Stimulated activated naive CD4-positive, alpha-beta T cell (primary cell): Measurements from ENCODE around the gene NBPF11.
"Not testable (repeated sequence)": the region's sequence is repeated elsewhere in the genome, so short reads cannot be mapped to it uniquely, and the experiment has no call there.

Experiments used
- DNase-seq, 6 experiments: peaks; one replicate each; lab custom pipeline; 2025; lab: John Stamatoyannopoulos, UW

The NBPF11 gene

GRCh38 chr1:148151911-148152656 lies at the start of gene NBPF11:
Gene NBPF11 (minus strand): TSS chr1:148152281. CDS start chr1:148127003, 25,278 bp downstream.
- peak; percentile 64 to 81 (median 73) for DNase-seq

DNA sequence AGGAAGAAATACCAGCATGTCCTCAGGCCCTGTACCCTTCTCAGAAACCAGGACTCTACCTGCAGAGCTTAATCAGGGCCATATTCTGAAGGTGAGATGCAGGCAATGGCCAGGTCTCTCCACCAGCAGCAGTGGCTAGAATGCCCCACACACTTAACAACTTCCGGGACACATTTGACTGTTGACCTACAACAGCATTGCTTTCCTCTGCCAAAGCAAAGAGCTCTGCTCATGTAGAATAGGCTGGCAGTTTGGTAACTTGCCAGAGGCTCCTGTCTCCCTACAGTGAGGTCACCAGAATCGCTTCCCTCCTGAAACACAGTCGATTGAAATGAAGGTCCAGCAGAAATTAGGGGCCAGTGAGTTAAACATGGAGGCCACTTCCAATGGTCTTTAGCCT lies 45.3 kb upstream of the NBPF11 start:
- not testable (repeated sequence) for DNase-seq

DNA sequence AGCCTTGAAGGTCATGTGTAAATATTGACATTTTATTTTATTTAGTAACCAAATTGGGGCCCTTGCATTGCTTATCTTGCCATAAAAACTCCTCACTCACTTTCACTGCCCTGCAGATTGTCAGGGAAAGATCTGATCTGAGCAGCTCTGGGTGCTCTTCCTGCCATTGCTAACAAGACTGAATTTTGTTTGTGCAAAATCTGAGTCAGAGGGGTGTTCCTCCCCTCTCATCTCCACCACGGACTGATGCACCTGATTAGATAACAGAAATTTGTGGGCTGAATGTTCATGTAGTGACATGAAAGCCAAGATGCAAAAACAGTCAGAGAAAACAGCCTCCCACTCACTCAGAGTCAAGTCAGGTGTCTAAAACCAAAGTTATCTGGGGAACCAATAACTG lies 44.9 kb upstream of the NBPF11 start:
- not testable (repeated sequence) for DNase-seq

GRCh38 chr1:148195115-148195514 lies 43.0 kb upstream of the NBPF11 start:
- DNase-seq = not testable (repeated sequence)

GRCh38 chr1:148188768-148189167 lies 36.7 kb upstream of the NBPF11 start:
- not testable (repeated sequence) for DNase-seq

DNA sequence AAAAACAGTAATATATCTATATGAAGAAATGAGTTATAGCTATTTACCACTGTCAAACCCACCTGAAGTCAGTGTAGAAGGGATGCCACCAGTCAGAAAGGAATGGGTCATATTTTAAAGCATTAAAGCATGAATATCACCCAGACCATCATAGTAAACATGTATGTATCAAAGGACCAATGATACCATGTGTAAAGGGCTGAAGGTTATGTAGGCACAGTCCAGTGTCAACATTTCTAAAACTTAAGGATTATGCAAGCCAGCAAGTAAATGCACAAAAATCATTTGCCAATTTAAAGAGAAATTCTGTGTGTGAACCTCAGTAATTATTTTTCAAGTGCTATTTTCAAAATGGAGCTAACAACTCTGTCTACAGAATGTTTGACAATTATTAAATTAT lies 26.6 kb upstream of the NBPF11 start:
- not testable (repeated sequence) for DNase-seq

DNA sequence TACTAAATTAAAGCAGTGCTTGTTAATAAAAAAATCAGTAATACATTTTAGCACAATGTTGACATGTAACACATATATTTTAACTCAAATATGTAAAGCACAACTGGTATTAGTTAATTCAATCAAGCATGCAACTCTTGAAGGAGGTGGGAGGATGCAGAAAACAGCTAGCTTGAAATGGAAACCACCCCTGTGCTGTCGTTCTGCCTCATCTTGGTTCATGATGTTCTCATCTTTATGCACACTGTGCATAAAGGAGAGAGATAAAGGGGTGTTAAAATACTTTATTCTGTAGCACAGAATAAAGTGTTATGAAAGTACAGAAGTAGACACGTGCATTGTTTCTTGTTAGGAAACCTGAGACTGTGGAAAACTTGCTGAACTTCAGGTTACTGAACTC lies 23.3 kb upstream of the NBPF11 start:
- not testable (repeated sequence) for DNase-seq

GRCh38 chr1:148171995-148172394 lies 19.9 kb upstream of the NBPF11 start:
- not testable (repeated sequence) for DNase-seq

GRCh38 chr1:148166558-148167492 lies 14.7 kb upstream of the NBPF11 start:
- DNase-seq = no peak

GRCh38 chr1:148162363-148162762 lies 10.3 kb upstream of the NBPF11 start:
- DNase-seq = no peak

- no peak for DNase-seq
Observed at GRCh38 chr1:148161053-148161901, 9.2 kb upstream of the NBPF11 start.

DNA sequence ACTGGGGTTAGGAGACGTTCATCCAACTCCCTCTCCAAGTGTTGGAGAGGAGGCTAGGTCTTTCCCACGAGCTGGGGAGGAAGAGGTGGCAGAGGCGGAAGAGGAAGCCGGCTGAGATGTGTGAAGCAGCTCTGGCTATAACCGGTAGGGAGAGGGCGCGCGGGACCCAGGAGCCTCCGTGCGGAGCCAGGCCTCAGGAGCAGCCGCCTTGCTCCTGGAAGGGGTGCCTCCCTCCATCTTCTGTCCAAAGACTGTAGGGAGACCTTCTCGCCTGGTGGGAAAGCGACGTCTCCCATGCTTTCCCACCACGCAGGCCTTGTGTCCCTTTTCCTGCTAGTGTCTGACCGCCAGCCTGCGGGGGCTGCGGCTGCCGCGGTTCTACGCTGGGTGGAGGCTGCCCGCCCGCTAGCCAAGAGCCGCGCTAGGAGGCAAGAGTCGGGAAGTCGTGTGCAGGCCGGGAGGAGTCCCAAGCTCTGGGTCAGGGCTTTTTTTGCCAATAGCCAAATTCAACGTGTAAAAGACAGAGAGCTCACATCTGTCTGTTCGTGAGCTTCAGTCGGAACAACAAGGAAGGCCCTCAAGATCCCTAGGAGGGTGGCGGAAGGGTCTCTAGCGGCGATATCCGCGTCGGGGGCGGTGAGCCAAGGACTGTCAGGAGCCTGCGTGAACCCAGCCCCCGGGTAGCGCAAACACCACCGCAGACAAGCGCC lies 8.4 kb upstream of the NBPF11 start:
- DNase-seq = no peak

- no peak for DNase-seq
Observed at GRCh38 chr1:148160048-148160342, 7.9 kb upstream of the NBPF11 start.

- DNase-seq = no peak
Observed at GRCh38 chr1:148158341-148159003, 6.4 kb upstream of the NBPF11 start.

DNA sequence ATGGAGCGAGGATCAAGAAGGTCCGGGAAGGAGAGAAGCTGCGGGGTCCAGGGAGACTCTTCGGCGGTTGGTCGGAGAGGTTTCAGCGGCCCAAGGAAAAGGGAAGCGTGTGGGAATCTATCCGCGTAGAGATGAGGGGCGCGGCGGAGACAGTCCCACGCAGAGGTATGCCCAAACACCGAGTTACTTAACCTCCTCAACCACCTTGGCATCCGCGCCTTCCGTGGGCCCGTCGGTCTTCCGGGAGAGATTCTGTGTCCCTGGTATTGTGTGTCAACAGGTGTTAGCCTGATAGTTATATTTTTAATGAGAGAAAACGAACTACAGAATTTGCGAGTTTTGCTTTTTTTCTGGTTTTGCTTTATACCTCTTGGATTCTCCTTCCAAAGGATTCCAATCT lies 5.7 kb upstream of the NBPF11 start:
- DNase-seq = not testable (repeated sequence)

- DNase-seq = not testable (repeated sequence)
Observed at GRCh38 chr1:148155494-148156275, 3.6 kb upstream of the NBPF11 start.

DNA sequence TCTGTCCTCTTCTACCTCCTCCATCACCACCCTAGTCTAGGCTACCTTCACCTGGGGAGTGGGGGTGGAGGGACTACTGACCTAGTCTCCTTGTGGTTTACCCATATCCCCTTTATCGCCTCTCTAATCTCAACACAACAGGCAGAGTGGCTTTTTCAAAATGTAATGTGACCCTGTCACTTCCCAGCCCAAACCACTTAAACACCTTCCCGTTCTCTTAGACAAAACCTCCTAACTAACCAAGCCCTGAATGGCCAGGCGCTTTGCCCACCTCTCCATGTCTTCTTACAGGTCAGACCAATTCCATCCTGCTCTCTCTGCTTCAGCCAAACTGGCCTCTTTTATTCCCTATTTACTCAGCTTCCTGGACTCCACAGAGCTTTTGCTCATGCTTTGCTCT lies 714 bp upstream of the NBPF11 start:
- not testable (repeated sequence) for DNase-seq

DNA sequence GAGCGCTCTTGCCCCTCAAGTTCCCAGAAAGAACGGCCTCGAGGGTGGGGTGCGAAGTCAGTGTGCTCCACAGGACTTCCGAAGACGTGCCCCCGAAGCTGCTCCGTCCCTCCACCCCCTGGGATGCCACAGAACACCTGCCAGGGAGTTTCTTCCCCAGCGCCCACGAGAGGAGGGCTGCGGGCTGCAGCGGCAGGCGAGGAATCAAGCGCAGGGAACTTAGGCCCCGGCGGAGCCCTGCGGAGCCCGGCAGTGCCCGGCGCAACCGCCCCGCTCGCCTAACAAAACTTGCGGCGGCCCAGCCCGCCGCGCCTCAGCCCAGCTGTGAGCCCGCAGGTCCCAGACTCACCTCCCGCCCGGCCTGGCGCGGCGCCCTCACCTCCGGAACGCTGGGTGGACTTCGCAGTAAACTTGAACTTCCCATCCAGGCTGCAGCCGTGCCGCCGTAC lies 686 bp downstream of the NBPF11 start:
- DNase-seq = peak in 3 of 6 experiments; percentile 26 to 36 (median 36)

- not testable (repeated sequence) for DNase-seq
Observed at GRCh38 chr1:148150945-148151344, 1.1 kb downstream of the NBPF11 start.

DNA sequence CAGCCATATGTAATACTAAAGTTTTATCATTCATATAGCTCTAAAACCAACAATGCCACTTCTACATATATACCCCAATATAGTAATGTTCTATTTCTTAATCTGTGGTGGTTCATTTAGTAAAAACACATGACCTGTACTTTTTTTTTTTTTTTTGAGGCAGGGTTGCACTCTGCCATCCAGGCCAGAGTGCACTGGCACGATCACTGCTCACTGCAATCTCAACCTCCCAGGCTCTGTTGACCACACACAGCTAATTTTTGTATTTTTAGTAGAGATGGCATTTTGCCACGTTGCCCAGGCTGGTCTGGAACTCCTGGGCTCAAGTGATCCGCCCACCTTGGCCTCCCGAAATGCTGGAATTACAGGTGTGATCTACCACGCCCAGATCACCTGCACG lies 2.1 kb downstream of the NBPF11 start:
- not testable (repeated sequence) for DNase-seq
